ENCODE data around the gene LPAR3. TPM values are rescaled to one million over a fixed set of nuclear protein-coding genes. Genes with fewer than 3 reads are reported as not detected.

LPAR3 gene
- total and polyA plus RNA-seq, 2 experiments from 2014 or later = 10.4 to 36.9 TPM

DNA sequence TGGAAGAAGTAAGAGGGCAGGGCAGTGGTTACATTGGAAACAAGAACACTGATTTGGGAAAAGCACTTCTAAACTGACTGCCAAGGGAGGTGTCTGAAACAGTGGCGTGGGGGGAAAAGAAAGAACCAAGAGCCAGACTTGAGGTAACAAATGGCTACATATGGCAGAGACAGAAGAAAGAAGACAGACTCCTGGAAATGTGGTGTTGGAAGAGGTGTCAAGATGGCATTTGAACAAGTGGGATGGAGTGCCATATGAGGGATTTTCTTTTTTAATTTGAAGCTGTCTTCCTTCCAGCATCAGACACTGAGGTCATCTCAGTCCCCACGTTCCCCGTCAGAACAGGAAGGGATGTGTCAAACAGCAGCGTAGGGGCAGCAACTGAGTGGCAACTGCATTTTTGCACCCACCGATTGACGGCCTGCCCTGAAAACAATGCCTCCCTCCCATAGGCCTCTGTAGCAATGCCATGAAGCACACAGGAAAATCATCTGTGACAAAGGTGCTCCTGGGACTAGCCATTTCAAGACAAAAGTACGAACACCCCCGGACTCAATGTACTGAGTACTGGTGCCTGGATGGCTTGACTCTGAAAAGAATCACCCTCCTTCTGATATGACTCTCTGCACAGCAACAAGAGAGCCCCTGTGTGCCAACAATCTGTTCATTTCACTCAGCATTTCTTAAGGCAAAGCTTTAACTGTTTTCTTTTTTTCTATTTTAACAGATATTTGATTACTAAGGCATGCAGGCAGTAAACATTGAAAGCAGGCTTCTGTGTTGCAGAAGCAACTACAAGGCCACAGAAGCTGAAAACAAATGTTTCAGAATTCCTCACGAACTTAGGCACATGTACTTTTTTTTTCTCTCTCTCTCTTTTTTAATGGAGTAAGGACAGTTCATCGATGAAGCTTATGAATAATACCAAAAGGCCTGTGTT, 37.0 kb downstream of the LPAR3 start:
- no peak overlapping the region for H3K4me3 Mint-ChIP-seq
- Histone ChIP-seq H4K20me1 (replicated peaks; ENCODE audit: insufficient read depth) (peaks cover 7% of the 10 kb centered on the region; the same call in 1 of the 2 replicates), H3K79me2 (replicated peaks; ENCODE audit: insufficient read depth) (peaks cover 7% of the 10 kb centered on the region; the same call in 1 of the 2 replicates), H3K4me2 (no peak overlapping the region), H3K36me3 (ENCODE audit: insufficient read depth) (0 out of 2 replicates have a peak, but pooled peaks cover 6% of the 10 kb centered on the region), H2AFZ (no peak overlapping the region), H3K27ac (ENCODE audit: low read depth) (no peak overlapping the region), H3K4me1 (ENCODE audit: insufficient read depth) (no peaks in the 10 kb centered on the region; the same call in 1 of the 2 replicates), H3K4me3 (no peak overlapping the region), H3K9me2 (ENCODE audit: insufficient read depth) (0 out of 2 replicates have a peak, but pooled peaks cover 2% of the 10 kb centered on the region), H3K27me3 (ENCODE audit: insufficient read depth) (no peaks in the 10 kb centered on the region), H3F3A (replicated peaks; ENCODE audit: low read depth) (no peaks in the 10 kb centered on the region)
- no peak overlapping the region; the same call in 1 of the 2 replicates for H3K27ac Mint-ChIP-seq
- peaks cover 2% of the 10 kb centered on the region for H3K27me3 Mint-ChIP-seq (ENCODE audit: insufficient read depth, low read depth, poor library complexity)
- TF ChIP-seq JUNB (IDR thresholded peaks at IDR 0.05; ENCODE audit: unreplicated experiment) (no peak), POLR2AphosphoS5 (IDR thresholded peaks at IDR 0.05; ENCODE audit: low read depth) (no peak), EZH2 (IDR thresholded peaks at IDR 0.05; ENCODE audit: low read depth, unreplicated experiment) (no peak), ZNF114 (CRISPR knock-in tag; IDR thresholded peaks at IDR 0.05) (no peak), REST (IDR thresholded peaks at IDR 0.05; ENCODE audit: unreplicated experiment) (no peak), ZNF331 (CRISPR knock-in tag; IDR thresholded peaks at IDR 0.05; ENCODE audit: low read depth) (no peak), NANOG (IDR thresholded peaks at IDR 0.05; ENCODE audit: borderline replicate concordance) (no peak), ZNF462 (CRISPR knock-in tag; IDR thresholded peaks at IDR 0.05) (no peak), EZH2phosphoT487 (IDR thresholded peaks at IDR 0.05; ENCODE audit: unreplicated experiment) (no peak), CREB1 (CRISPR knock-in tag; IDR thresholded peaks at IDR 0.05; ENCODE audit: low read depth) (no peak), ETS1 (IDR thresholded peaks at IDR 0.05) (no peak), CTCF (conservative IDR thresholded peaks at IDR 0.05; ENCODE audit: low read depth in 2 of 2) (no peak), STAT1 (IDR thresholded peaks at IDR 0.05; ENCODE audit: unreplicated experiment) (no peak)
- DNase-seq (ENCODE audit: low spot score) (no peak), ATAC-seq (no peak)
- peaks cover 11% of the 10 kb centered on the region for H3K36me3 Mint-ChIP-seq (ENCODE audit: low read depth)
- H3K9me3 Mint-ChIP-seq = no peaks in the 10 kb centered on the region
- peaks cover 11% of the 10 kb centered on the region for H3K4me1 Mint-ChIP-seq

All from GM23338 (cell line).